MG63 (cell line): ENCODE data around the gene UCHL3. TPM values are rescaled to one million over a fixed set of nuclear protein-coding genes. Genes with fewer than 3 reads are reported as not detected.

Experiments
- DNase-seq: peaks from one replicate; pipeline ENCODE4 v3.0.0-alpha.2; 2020
- H3K27me3 ChIP-seq: fragments of 250-450 bp; sonication (Bioruptor Pico); 2 replicates; pipeline ENCODE4 v1.5.1; 2020; ENCODE audit warnings: mild to moderate bottlenecking, moderate library complexity
- H3K36me3 ChIP-seq: fragments of 250-450 bp; sonication (Bioruptor Pico); 2 replicates; pipeline ENCODE4 v1.5.1; 2020; ENCODE audit warnings: mild to moderate bottlenecking, moderate library complexity
- H3K4me3 ChIP-seq: fragments of 250-450 bp; sonication (Bioruptor Pico); 2 replicates; pipeline ENCODE4 v1.5.1; 2020; ENCODE audit warnings: mild to moderate bottlenecking, moderate library complexity
- H3K9me3 ChIP-seq: fragments of 250-450 bp; sonication (Bioruptor Pico); 2 replicates; pipeline ENCODE4 v1.5.1; 2020; ENCODE audit warnings: mild to moderate bottlenecking, moderate library complexity
- total RNA-seq: library from RNA; depleted of rRNA; stranded (reverse); fragments of >200 nt; shearing (Covaris generic); gene quantifications from 2 replicates; pipeline ENCODE4 v1.2.3, GENCODE V29; 2014; ENCODE audit warnings: low replicate concordance; rRNA removed

UCHL3 gene
- total RNA-seq: 65.8 and 68.4 TPM in 2 replicates

- H3K9me3 ChIP-seq: no peaks in the 10 kb centered on the region
- peak within 1 kb of the TSS; percentile 83 for H3K4me3 ChIP-seq
- H3K27me3 ChIP-seq: no peaks in the 10 kb centered on the region
- peak; percentile 94 for DNase-seq
- H3K36me3 ChIP-seq: peaks cover 20% of the 10 kb centered on the region
These were observed at the start of gene UCHL3 for GRCh38 chr13:75549262-75550158. Gene UCHL3, plus strand, starts transcription at chr13:75549791. Its CDS starts 30 bp downstream, at chr13:75549821.

GRCh38 chr13:75505327-75505726 lies 44.3 kb upstream of the UCHL3 start:
- Histone ChIP-seq H3K9me3 (no peaks in the 10 kb centered on the region), H3K27me3 (no peaks in the 10 kb centered on the region), H3K4me3 (no peak overlapping the region), H3K36me3 (no peaks in the 10 kb centered on the region)
- DNase-seq: no peak

DNA sequence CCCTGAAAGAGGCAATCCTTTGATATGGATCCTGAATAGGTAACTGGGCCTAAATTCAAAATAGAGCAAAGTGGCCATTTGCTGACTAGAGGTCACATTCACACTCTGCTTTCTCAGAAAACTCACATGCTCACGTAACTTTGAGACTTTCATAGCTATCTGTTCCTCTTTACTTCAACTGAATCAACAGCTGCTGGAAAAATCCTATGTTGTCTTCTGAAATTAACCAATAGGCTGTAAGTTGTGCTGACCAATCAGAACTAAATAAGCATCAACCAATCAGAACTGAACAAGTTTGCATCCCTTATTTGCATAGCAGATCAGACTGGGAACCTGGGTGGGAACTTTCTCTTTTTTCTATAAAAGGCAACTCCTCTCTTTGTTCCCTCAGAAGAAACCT lies 43.6 kb upstream of the UCHL3 start:
- no peak for DNase-seq
- Histone ChIP-seq H3K27me3 (no peaks in the 10 kb centered on the region), H3K36me3 (no peaks in the 10 kb centered on the region), H3K9me3 (no peaks in the 10 kb centered on the region), H3K4me3 (no peak overlapping the region)

- DNase-seq: peak; percentile 20
- Histone ChIP-seq H3K4me3 (no peak overlapping the region), H3K27me3 (no peaks in the 10 kb centered on the region), H3K9me3 (no peaks in the 10 kb centered on the region), H3K36me3 (no peaks in the 10 kb centered on the region)
These were observed 42.3 kb upstream of the UCHL3 start for GRCh38 chr13:75507027-75508001.

DNA sequence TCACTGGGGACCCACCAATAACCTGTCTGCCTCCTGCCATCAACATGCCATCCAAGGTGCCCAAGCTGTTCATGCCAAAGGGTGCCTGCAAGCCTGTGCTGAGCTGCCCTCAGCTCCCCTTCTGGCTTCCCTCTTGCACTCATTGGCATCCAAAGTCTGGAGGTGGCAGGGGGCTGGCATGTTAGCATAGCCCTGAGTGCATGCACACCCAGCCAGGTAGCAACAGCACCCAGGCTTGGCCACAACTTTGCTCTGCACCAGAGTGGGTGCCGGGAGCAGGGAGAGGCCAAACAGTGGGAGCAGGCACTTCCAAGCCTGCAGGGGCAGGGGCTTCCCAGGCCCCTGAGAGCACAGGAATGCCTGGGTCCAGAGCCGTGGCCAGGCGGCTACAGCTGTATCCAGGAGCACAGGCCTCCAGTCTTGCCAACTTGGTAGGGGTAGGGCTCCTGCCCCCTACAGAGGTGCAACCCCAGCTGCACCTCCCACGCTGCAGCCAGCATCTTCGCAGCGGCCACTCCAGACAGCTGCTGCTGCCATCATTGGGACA lies 41.5 kb upstream of the UCHL3 start:
- DNase-seq: no peak
- Histone ChIP-seq H3K4me3 (no peak overlapping the region), H3K36me3 (no peaks in the 10 kb centered on the region), H3K27me3 (no peaks in the 10 kb centered on the region), H3K9me3 (no peaks in the 10 kb centered on the region)

- H3K36me3 ChIP-seq: no peaks in the 10 kb centered on the region
- no peak for DNase-seq
- H3K9me3 ChIP-seq: no peaks in the 10 kb centered on the region
- no peaks in the 10 kb centered on the region for H3K27me3 ChIP-seq
- no peak overlapping the region for H3K4me3 ChIP-seq
These were observed 38.5 kb upstream of the UCHL3 start for GRCh38 chr13:75511051-75511625.

DNA sequence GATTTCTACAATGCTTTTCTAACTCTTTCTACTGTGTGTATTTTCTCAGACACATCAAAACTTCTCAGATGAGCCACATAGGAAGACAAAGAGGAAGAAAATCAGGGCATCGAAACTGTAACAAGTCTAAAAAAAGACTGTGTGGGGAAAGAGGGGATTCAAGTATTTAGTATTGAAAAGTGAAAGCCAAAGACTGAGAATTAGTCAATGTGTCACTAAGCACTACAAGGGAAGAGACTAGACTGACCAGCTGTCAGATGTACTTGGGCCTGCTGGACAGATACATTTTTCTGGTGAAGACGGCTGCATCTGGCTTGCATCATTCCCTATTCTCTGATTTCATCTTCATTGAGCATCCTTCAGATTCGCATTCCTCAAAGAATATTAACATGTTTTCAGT lies 37.3 kb upstream of the UCHL3 start:
- Histone ChIP-seq H3K27me3 (no peaks in the 10 kb centered on the region), H3K4me3 (no peak overlapping the region), H3K9me3 (no peaks in the 10 kb centered on the region), H3K36me3 (no peaks in the 10 kb centered on the region)
- no peak for DNase-seq

GRCh38 chr13:75513271-75513670 lies 36.3 kb upstream of the UCHL3 start:
- Histone ChIP-seq H3K4me3 (no peak overlapping the region), H3K36me3 (no peaks in the 10 kb centered on the region)
- no peak for DNase-seq

GRCh38 chr13:75514080-75514995 lies 35.3 kb upstream of the UCHL3 start:
- Histone ChIP-seq H3K36me3 (no peaks in the 10 kb centered on the region), H3K9me3 (no peaks in the 10 kb centered on the region), H3K27me3 (no peaks in the 10 kb centered on the region), H3K4me3 (no peak overlapping the region)
- DNase-seq: no peak

More at GRCh38 chr13:75513271-75513670, 36.3 kb upstream of the UCHL3 start:
- Histone ChIP-seq H3K9me3 (no peaks in the 10 kb centered on the region), H3K27me3 (no peaks in the 10 kb centered on the region)

DNA sequence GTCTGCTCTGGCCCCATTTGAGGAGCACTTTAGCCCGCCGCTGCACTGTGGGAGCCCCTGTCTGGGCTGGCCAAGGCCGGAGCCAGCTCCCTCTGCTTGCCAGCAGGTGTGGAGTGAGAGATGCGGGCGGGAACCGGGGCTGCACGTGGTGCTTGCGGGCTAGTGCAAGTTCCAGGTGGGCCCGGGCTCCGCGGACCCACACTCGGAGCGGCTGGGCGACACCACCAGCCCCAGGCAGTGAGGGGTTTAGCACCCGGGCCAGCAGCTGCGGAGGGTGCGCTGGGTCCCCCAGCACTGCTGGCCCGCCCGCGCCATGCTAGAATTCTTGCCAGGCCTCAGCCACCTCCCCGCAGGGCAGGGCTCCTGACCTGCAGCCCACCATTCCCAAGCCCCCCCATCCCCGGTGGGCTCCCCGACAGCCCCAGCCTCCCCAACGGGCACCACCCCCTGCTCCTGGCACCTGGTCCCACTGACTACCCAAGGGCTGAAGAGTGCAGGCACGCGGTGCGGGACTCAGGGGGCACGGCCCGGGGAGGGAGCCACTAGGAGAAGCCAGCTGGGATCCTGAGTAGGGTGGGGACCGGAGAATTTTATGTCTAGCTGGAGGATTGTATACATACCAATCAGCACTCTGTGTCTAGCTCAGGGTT lies 31.0 kb upstream of the UCHL3 start:
- Histone ChIP-seq H3K9me3 (no peaks in the 10 kb centered on the region), H3K4me3 (no peak overlapping the region), H3K36me3 (no peaks in the 10 kb centered on the region), H3K27me3 (no peaks in the 10 kb centered on the region)
- DNase-seq: no peak

DNA sequence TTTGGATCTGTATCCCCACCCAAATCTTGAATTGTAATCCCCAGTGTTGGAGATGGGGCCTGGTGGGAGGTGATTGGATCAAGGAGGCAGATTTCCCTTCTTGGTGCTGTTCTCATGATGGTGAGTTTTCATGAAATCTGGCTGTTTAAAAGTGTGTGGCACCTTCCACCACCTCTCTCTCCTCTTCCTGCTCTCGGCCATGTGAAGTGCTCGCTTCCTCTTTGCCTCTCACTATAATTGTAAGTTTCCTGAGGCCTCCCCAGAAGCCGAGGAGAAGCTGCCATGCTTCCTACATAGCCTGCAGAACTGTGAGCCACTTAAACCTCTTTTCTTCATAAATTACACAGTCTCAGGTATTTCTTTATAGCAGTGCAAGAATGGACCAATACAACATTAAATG lies 27.6 kb upstream of the UCHL3 start:
- DNase-seq: no peak
- H3K27me3 ChIP-seq: no peaks in the 10 kb centered on the region
- H3K9me3 ChIP-seq: no peaks in the 10 kb centered on the region
- H3K36me3 ChIP-seq: peaks cover 19% of the 10 kb centered on the region
- H3K4me3 ChIP-seq: no peak overlapping the region

DNA sequence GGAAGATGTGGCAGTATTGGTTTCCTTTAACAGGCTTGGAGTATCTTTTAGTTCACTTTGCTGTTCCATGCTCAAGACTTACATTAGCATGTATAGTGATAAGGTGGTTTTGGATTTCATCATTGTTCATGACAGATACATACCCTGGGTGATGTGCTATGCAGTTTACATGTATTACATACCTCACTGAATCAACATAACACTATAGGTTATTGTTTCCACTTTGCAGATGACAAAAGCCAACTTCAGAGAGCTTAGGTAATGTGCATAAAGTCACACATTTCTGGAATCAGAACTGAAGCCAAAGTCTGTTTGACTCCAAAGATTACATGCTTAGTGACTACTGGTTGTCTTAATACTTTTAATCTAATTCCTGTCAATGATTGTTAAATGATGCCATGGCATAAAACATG lies 19.0 kb upstream of the UCHL3 start:
- Histone ChIP-seq H3K27me3 (no peaks in the 10 kb centered on the region), H3K9me3 (no peaks in the 10 kb centered on the region), H3K36me3 (peaks cover 53% of the 10 kb centered on the region), H3K4me3 (no peak overlapping the region)
- no peak for DNase-seq

- no peaks in the 10 kb centered on the region for H3K9me3 ChIP-seq
- H3K27me3 ChIP-seq: no peaks in the 10 kb centered on the region
- DNase-seq: no peak
- peaks cover 32% of the 10 kb centered on the region for H3K36me3 ChIP-seq
- H3K4me3 ChIP-seq: no peak overlapping the region
These were observed 15.7 kb upstream of the UCHL3 start for GRCh38 chr13:75533861-75534260.

GRCh38 chr13:75537401-75538365 lies 11.9 kb upstream of the UCHL3 start, which contains the start of gene COMMD6:
Gene COMMD6, minus strand, starts transcription at chr13:75537841. Its CDS starts 36 bp downstream, at chr13:75537805.
- Histone ChIP-seq H3K4me3 (peak within 1 kb of the TSS; percentile 81), H3K9me3 (no peaks in the 10 kb centered on the region), H3K27me3 (no peaks in the 10 kb centered on the region), H3K36me3 (peaks cover 20% of the 10 kb centered on the region)
- peak; percentile 92 for DNase-seq
